ENCODE results near the gene TEAD2.

- TF ChIP-seq YY1 (IDR thresholded peaks at IDR 0.05; ENCODE audit: insufficient read depth, insufficient read length) (no peak), SUZ12 (IDR thresholded peaks at IDR 0.05; ENCODE audit: extremely low read depth, insufficient read depth, insufficient read length) (no peak), ZNF274 (IDR thresholded peaks at IDR 0.05; ENCODE audit: low read depth, low read length) (no peak)
These were observed 21.9 kb downstream of the TEAD2 start for GRCh38 chr19:49340069-49340864.

All from NT2/D1 (cell line).